ENCODE results near the gene TBX18. TPM values are rescaled to one million over a fixed set of nuclear protein-coding genes. Genes with fewer than 3 reads are reported as not detected.

TBX18 gene
- total RNA-seq, 1 experiment from 2014 or later, result 14.4 TPM

DNA sequence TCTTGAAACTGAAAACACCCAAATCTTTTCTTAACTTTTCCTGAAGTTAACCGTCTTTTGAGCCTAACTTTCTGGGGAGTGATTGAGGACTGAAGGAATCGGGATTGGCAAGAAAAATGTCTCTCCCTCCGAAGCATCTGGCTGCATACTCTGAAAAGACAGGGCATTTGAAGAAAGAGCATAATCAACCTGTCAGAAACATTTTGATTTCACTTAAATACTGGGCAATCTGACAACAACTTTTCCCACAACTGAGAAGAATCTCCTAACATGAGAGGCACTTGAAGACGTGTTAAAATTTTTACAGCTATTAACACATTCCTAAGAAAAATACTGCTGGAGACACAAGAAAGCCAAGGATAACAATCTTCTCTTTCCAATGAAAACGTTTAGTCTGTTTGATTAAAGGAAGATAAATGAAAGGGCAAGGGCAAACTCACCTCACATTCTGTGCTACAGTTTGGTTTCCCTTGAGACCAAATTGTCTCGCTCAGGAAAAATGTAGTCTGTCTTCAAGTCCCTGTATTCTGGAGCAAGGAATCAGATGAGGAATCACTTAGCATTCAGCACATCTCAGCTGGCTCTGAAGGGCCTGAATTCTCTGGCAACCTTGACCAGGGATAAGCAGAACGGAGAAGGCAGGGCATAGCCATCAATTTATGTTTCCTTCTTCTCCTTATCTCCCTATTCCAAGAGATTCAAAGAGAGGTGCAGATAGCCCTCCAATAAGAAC, 76.1 kb downstream of the TBX18 start:
- no peaks in the 10 kb centered on the region for H3K4me1 ChIP-seq (ENCODE audit: control insufficient read depth in 1 of 2, insufficient read depth in 2 of 2, low read length in 2 of 2)
- H3K9me3 ChIP-seq (ENCODE audit: control insufficient read depth in 1 of 2, insufficient read depth in 1 of 2, low read depth in 1 of 2, low read length in 2 of 2), result no peaks in the 10 kb centered on the region
- no TSS peak for BruUV-seq (replicated peaks)
- H3K36me3 ChIP-seq (ENCODE audit: control insufficient read depth in 1 of 2, insufficient read depth in 2 of 2, low read length in 2 of 2), result no peaks in the 10 kb centered on the region
- H4K20me1 ChIP-seq (ENCODE audit: insufficient read depth), result no peaks in the 10 kb centered on the region
- TF ChIP-seq SP1 (IDR thresholded peaks at IDR 0.05; ENCODE audit: low read depth), result no peak
- TF ChIP-seq CTCF (IDR thresholded peaks at IDR 0.05 in 2 of 3, conservative IDR thresholded peaks at IDR 0.05 in 1 of 3; ENCODE audit: borderline replicate concordance in 1 of 3, insufficient read depth in 1 of 3, low read depth in 2 of 3, low read length in 2 of 3), result no peak
- no peak for TF ChIP-seq POLR2AphosphoS5 (IDR thresholded peaks at IDR 0.05; ENCODE audit: low read depth, low read length)
- no peak for TF ChIP-seq YY1 (IDR thresholded peaks at IDR 0.05; ENCODE audit: extremely low read depth, insufficient replicate concordance, low read depth, low read length)
- no peak for TF ChIP-seq CBX3 (IDR thresholded peaks at IDR 0.05; ENCODE audit: low read depth)
- no peak for TF ChIP-seq CEBPB (IDR thresholded peaks at IDR 0.05; ENCODE audit: low read depth)
- no peak for TF ChIP-seq RAD21 (IDR thresholded peaks at IDR 0.05; ENCODE audit: low read depth)
- TF ChIP-seq REST (IDR thresholded peaks at IDR 0.05; ENCODE audit: low read depth), result no peak
- TF ChIP-seq JUND (IDR thresholded peaks at IDR 0.05), result no peak
- TF ChIP-seq ELF1 (IDR thresholded peaks at IDR 0.05; ENCODE audit: borderline replicate concordance, low read depth), result no peak
- no peak for TF ChIP-seq EGR1 (IDR thresholded peaks at IDR 0.05; ENCODE audit: low read depth)
- no peak for TF ChIP-seq ATF3 (IDR thresholded peaks at IDR 0.05)
- no peak for TF ChIP-seq SRF (IDR thresholded peaks at IDR 0.05; ENCODE audit: low read depth)
- no peak for TF ChIP-seq EZH2phosphoT487 (IDR thresholded peaks at IDR 0.05; ENCODE audit: borderline replicate concordance)
- TF ChIP-seq MAX (IDR thresholded peaks at IDR 0.05), result no peak
- H3K27me3 ChIP-seq (ENCODE audit: insufficient read depth, low read length), result no peaks in the 10 kb centered on the region
- POLR2A ChIA-PET, result no interaction called here
- H3K4me3 ChIP-seq (replicated peaks in 1 of 2; ENCODE audit: low read depth in 1 of 2, low read length in 2 of 2), result no peak overlapping the region
- H3K9me2 ChIP-seq (ENCODE audit: insufficient read depth), result no peaks in the 10 kb centered on the region
- H2AFZ ChIP-seq (ENCODE audit: low read depth, low read length, poor library complexity, severe bottlenecking), result no peak overlapping the region
- CTCF ChIA-PET, result no interaction called here
- no peaks in the 10 kb centered on the region for H3K79me2 ChIP-seq (ENCODE audit: insufficient read depth, low read length)
- intact Hi-C loops (cut with micrococcal nuclease), result no loop called here
- H3K27ac ChIP-seq (ENCODE audit: low read depth, low read length), result no peak overlapping the region
- no peak overlapping the region for H3K9ac ChIP-seq (ENCODE audit: low read length)
- DNase-seq (ENCODE audit: low read depth, low spot score) (no peak), ATAC-seq (no peak)
- no peak overlapping the region for H3K4me2 ChIP-seq (ENCODE audit: low read length)
- RAD21 ChIA-PET (ENCODE audit: low non-redundant PET in 1 of 2, low total read pairs in 2 of 2, uncharacterized antibody in 2 of 2, unreplicated experiment in 2 of 2), result no interaction called here

Data from HCT116 (cell line).